EL (cell line): Measurements from ENCODE around the gene TET3.

Experiments used
- DNase-seq: peaks from one replicate; pipeline ENCODE4 v3.0.0-alpha.2; 2016

TET3 gene

GRCh38 chr2:73987948-73988700 lies 3.4 kb downstream of the TET3 start:
- no peak for DNase-seq

GRCh38 chr2:73989972-73990371 lies 5.3 kb downstream of the TET3 start:
- no peak for DNase-seq

- DNase-seq, result no peak
Measured at GRCh38 chr2:73990531-73990930, 5.8 kb downstream of the TET3 start.

- DNase-seq, result no peak
Measured at GRCh38 chr2:73992036-73992435, 7.3 kb downstream of the TET3 start.

- peak; percentile 70 for DNase-seq
Measured at GRCh38 chr2:73993376-73993775, 8.7 kb downstream of the TET3 start.

DNA sequence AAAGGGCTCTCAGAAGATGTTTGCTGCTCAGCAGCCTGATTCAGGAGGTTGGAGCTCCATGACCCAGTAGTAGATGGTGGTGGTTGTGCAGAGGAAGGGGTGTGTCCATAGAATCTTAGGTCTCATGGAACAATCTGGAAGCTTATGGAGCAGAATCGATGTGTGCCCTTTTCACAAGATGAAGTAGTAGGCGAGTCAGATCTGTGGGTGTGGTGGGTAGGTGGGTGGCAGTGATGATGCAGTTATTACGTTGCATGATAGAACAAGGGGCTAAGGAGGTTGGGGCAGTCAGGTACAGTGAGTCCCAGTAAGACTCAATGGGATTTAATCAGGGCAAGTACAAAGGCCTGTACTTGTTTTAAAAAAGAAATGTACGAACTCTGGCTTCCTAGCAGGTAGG lies 9.1 kb downstream of the TET3 start:
- DNase-seq, result no peak

DNA sequence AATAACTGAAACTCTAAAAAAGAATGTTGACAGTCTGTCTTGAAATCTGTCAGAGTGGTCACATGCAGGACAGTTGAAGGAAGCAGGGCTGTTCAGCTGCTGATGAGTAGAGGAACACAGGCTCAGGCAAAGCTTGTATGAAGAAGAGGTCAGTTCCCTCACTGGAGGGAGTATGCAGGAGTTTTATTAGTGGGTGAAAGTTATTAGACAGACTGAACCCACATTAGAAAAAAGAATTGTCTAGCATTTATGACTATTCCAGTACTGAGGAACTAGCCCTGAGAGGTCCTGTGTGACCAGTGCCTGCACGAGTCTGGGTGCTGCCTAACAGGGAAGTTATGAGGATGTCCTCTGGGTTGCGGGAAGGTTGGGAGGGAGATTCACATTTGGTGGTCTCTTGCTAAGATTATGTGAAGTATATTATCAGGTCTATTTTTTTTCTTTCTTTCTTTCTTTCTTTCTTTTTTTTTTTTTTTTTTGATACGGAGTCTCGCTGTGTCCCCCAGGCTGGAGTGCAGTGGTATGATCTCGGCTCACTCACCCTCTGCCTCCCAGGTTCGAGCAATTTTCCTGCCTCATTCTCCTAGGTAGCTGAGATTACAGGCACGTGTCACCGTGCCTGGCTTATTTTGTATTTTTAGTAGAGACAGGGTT lies 9.6 kb downstream of the TET3 start:
- no peak for DNase-seq

GRCh38 chr2:73995810-73996209 lies 11.1 kb downstream of the TET3 start:
- DNase-seq, result no peak

- no peak for DNase-seq
Measured at GRCh38 chr2:73997813-73998212, 13.1 kb downstream of the TET3 start.

- DNase-seq, result no peak
Measured at GRCh38 chr2:73998451-73998850, 13.7 kb downstream of the TET3 start.

DNA sequence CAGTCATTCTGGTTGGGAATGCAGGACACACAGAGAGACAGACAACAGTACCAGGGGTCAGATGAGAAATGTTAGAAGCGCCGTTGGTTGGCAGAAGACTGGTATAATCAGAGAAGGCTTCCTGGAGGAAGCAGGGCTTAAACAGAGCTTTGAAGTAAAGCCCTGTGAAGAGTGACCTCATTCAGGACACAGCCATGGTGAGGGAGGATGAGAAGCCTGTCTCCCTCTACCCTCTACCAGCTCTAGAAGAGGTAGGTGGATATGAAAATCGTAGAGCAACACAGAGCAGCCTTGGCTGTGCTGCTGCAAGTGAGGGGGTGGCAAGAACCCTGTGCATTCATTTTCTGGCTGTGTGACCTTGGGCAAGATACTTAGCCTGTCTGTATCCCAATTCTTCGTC lies 14.2 kb downstream of the TET3 start:
- no peak for DNase-seq

DNA sequence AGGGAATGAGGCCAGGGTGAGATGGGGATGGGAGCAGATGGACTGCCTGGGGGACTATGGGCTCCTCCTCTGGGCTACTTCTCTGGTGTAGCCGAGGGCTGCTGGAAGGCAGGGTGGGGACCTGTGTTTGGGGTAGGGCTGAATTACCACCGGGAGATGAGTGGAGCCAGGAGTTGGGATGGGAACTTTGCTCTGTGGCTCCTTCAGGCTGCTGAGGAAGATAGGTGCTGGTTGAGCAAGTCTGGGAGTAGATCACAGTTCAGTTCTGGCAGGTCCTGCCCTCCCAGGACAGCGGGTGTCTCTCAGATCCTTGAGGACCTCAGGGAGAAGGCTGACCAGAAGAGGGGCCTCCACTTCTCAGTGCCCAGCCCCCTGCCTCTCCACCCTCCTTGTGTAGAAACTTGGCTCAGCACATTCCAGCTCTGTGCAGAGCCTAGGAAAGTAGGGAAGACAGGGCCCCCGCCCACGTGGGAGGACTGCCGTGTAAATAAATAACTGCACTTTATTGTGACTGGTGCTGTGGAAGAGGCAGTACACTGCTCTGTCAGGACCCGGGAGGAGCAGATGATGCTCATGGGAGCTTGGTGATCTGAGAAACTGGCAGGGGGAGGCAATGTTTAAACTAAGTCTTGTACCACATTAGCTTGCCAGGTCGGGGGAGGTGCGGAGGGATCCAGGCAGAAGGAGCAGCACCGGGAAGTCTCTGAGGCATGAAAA lies 15.3 kb downstream of the TET3 start:
- DNase-seq, result peak; percentile 38

GRCh38 chr2:74000666-74001065 lies 16.0 kb downstream of the TET3 start:
- DNase-seq, result no peak

- peak; percentile 34 for DNase-seq
Measured at GRCh38 chr2:74001121-74001520, 16.4 kb downstream of the TET3 start.

- no peak for DNase-seq
Measured at GRCh38 chr2:74001781-74002504, 17.2 kb downstream of the TET3 start.

DNA sequence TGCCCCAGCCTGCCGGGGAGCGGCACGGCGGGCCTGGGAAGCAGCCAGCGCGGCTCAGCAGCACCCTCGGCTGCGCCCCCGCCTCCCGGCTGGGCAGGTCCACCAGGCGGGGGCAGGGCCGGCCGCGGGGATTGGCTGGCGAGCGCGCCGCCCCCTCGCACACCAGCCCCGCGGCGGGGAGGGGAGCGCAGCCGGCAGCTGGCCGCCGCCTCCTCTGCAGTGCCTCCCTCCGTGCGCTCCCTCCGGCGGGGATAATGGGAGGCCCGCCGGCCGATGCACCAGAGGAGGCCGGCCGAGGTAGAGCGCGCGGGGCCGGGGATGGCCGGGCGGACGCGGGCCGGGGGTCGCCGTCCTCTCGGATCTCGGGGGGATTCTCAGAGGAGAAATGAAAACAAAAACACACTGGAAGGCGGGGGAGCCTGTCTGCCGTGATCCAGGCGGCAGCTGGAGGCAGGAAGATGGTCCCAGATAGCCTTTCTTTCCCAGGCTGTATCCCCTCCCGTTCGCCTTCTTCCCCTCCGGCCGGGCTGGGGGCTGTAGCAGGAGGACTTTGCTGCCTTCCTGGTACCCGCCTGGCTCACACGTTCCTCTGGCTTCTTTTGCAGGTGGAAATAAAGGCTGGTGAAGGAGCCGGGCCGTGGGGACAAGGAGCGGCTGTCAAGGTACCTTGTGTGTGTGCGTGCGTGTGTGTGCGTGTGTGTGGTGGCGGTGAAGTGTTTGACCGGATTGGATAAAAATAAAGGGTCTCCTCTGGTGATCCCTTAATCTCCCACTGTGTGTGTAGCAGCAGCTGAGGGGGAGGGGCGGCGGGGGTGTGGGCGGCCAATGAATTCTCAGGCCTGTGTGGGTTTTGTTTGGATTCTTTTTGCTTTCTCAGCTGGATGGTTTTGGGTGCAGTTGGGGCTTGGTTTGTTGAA lies 18.1 kb downstream of the TET3 start:
- DNase-seq, result peak; percentile 87

DNA sequence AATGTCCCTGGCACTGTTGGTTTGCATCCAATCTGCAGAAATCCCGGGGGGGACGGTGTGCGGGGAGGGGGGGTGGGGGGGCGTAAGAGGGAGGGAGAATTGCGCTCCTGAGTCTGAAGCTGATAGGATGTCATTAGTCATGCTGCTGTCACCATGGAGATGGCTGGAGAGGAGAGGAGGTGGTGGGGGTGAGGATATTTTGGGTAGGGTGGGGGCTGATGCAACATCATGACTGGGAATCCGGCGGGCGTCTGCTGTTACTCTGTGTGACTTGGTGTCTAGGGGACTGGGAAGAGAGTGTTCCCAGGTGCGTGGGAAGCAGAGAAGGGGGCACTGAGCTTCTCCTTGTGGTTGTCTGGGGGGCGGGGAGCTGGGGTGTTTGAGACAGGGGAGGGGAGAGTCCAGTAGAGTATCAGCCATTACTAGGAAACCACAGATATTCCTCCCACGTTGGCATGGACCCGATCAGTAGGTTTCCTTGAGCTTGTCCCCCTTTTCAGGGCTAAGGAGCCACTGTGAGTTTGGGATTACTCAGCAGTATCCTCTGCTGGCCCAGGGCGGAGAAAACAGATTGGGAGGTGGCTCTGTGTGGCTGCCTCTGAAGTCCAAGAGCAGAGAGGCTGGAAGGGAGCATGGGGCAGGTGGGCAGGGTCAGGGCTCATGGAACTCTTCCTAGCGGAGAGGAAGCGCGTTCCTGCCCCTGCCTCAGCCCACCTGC lies 18.9 kb downstream of the TET3 start:
- DNase-seq, result peak; percentile 85

- no peak for DNase-seq
Measured at GRCh38 chr2:74004212-74005182, 19.8 kb downstream of the TET3 start.

DNA sequence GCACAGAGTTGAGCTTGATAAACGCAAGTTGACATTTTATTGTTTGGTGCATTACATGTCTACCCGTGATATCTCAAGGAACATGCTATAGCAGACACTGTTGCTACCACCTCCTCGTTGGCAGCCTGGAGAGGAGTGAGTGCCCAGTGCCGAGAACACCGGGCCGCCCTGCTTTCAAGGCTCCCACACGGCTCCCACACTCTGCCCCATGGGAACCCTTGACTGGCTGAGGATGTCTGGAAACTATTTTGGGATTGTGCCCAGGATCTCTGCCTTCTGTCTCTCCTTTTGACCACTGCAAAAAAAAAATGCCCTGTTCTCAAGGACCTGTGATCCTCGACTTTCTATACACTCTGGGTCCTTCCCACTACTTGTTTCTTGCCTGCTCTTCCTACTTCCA lies 21.1 kb downstream of the TET3 start:
- no peak for DNase-seq

GRCh38 chr2:74006459-74006858 lies 21.7 kb downstream of the TET3 start:
- DNase-seq, result no peak
